ENCODE measurements around the gene NUP88.

The NUP88 gene

GRCh38 chr17:5355421-5356129, 63.9 kb downstream of the NUP88 start:
- DNase-seq (ENCODE audit: low spot score), result no peak

GRCh38 chr17:5354886-5355415, 64.5 kb downstream of the NUP88 start:
- no peak for DNase-seq (ENCODE audit: low spot score)

GRCh38 chr17:5354310-5354709, 65.2 kb downstream of the NUP88 start:
- DNase-seq (ENCODE audit: low spot score), result no peak

- DNase-seq (ENCODE audit: low spot score), result no peak
Observed at GRCh38 chr17:5352681-5353289, 66.7 kb downstream of the NUP88 start.

- DNase-seq (ENCODE audit: low spot score), result no peak
Observed at GRCh38 chr17:5344914-5345313, 74.5 kb downstream of the NUP88 start.
